OCI-LY7 (cell line): ENCODE measurements around the gene TMEM33. TPM values are rescaled to one million over a fixed set of nuclear protein-coding genes. Genes with fewer than 3 reads are reported as not detected.

Experiments
- BruUV-seq: library from RNA; stranded (reverse); fragments of 400-500 nt; replicated peaks from 2 replicates; lab custom pipeline; 2021; lab: Mats Ljungman, UMichigan
- CTCF ChIA-PET: fragments of 300-600 bp; sonication (Branson Sonifier 250); formaldehyde crosslinking; loops from one replicate; lab custom pipeline; 2022; ENCODE audit warnings: antibody characterized with exemption; ENCODE audit not compliant: unreplicated experiment; lab: Charles Lee
- POLR2A ChIA-PET: fragments of 300-600 bp; sonication (Branson Sonifier 250); formaldehyde crosslinking; loops from one replicate; lab custom pipeline; 2022; ENCODE audit warnings: antibody characterized with exemption; lab: Charles Lee
- DNase-seq: peaks from one replicate; pipeline ENCODE4 v3.0.0-alpha.2; 2015; ENCODE audit warnings: low spot score
- H2AFZ ChIP-seq: fragments of 200-600 bp; sonication (generic), shearing (Covaris generic); 2 replicates; pipeline ENCODE4 v1.6.1; 2014; ENCODE audit warnings: mild to moderate bottlenecking, antibody characterized with exemption, low read length, moderate library complexity
- H3K27ac ChIP-seq: fragments of 200-600 bp; sonication (generic); 2 replicates; pipeline ENCODE4 v1.5.1; 2014; ENCODE audit warnings: mixed run types, low read depth, mild to moderate bottlenecking, moderate library complexity, low read length, inconsistent platforms; ENCODE audit not compliant: poor library complexity, severe bottlenecking
- H3K36me3 ChIP-seq: fragments of 200-600 bp; sonication (generic); 2 replicates; pipeline ENCODE4 v1.6.1; 2014; ENCODE audit warnings: mild to moderate bottlenecking, antibody characterized with exemption, low read length, moderate library complexity, mixed read lengths; ENCODE audit not compliant: insufficient read depth
- H3K4me1 ChIP-seq: fragments of 200-600 bp; sonication (generic); 2 replicates; pipeline ENCODE4 v1.5.1; 2014; ENCODE audit warnings: mild to moderate bottlenecking, low read length; ENCODE audit not compliant: insufficient read depth, poor library complexity, severe bottlenecking
- H3K4me2 ChIP-seq: fragments of 200-600 bp; sonication (generic); 2 replicates; pipeline ENCODE4 v1.6.1; 2014; ENCODE audit warnings: mild to moderate bottlenecking, low read length
- H3K4me3 ChIP-seq: fragments of 200-600 bp; sonication (generic); 2 replicates; pipeline ENCODE4 v1.5.1; 2014; ENCODE audit warnings: mild to moderate bottlenecking, low read depth, low read length; ENCODE audit not compliant: poor library complexity, severe bottlenecking
- H3K79me2 ChIP-seq: fragments of 200-600 bp; sonication (generic); 2 replicates; pipeline ENCODE4 v1.6.1; 2016; ENCODE audit warnings: low read depth, mild to moderate bottlenecking, low read length, moderate library complexity, mixed read lengths; ENCODE audit not compliant: insufficient read depth
- H3K9me2 ChIP-seq: fragments of 200-600 bp; sonication (generic); 2 replicates; pipeline ENCODE4 v1.6.1; 2016; ENCODE audit warnings: mild to moderate bottlenecking, low read length, mixed read lengths; ENCODE audit not compliant: insufficient read depth
- H3K9me3 ChIP-seq: fragments of 200-600 bp; sonication (generic); 2 replicates; pipeline ENCODE4 v1.6.1; 2014; ENCODE audit warnings: mild to moderate bottlenecking, mixed run types, low read length, mixed read lengths
- H4K20me1 ChIP-seq: fragments of 200-600 bp; sonication (generic); 2 replicates; pipeline ENCODE4 v1.6.1; 2014; ENCODE audit warnings: mild to moderate bottlenecking, antibody characterized with exemption, low read length, moderate library complexity, mixed read lengths; ENCODE audit not compliant: insufficient read depth
- EZH2phosphoT487 ChIP-seq: fragments of 200-600 bp; sonication (generic); IDR thresholded peaks from 2 replicates; pipeline ENCODE4 v1.6.1; 2018; ENCODE audit warnings: low read depth, borderline replicate concordance, mild to moderate bottlenecking, mixed run types, antibody characterized with exemption, low read length, moderate library complexity, mixed read lengths
- intact Hi-C: fragments of 100-400 bp; cut with micrococcal nuclease; formaldehyde crosslinking; loops from one replicate; pipeline ENCODE4 v1.10.0; 2022; ENCODE audit not compliant: unreplicated experiment
- small RNA-seq: library from RNA; depleted of rRNA; stranded (forward); fragments of <200 nt; gene quantifications from one replicate; pipeline ENCODE3, GENCODE V24; 2014
- total RNA-seq, 2 experiments: library from RNA; depleted of rRNA in 1 of 2; stranded (reverse); fragments of >200 nt in 1 of 2; shearing (Covaris generic) in 1 of 2; gene quantifications; 2 replicates each; pipeline ENCODE4 v1.2.3, GENCODE V29; 2014 to 2022
- TF ChIP-seq, protein P1 (sequence below): fragments of 200-600 bp; sonication (generic); conservative IDR thresholded peaks from 2 replicates; pipeline ENCODE4 v1.5.1; 2014; ENCODE audit warnings: mild to moderate bottlenecking, antibody characterized with exemption, low read length, moderate library complexity, mixed read lengths

Gene TMEM33
- total RNA-seq, 2 experiments from 2014 or later = 25.7 to 46.6 TPM

DNA sequence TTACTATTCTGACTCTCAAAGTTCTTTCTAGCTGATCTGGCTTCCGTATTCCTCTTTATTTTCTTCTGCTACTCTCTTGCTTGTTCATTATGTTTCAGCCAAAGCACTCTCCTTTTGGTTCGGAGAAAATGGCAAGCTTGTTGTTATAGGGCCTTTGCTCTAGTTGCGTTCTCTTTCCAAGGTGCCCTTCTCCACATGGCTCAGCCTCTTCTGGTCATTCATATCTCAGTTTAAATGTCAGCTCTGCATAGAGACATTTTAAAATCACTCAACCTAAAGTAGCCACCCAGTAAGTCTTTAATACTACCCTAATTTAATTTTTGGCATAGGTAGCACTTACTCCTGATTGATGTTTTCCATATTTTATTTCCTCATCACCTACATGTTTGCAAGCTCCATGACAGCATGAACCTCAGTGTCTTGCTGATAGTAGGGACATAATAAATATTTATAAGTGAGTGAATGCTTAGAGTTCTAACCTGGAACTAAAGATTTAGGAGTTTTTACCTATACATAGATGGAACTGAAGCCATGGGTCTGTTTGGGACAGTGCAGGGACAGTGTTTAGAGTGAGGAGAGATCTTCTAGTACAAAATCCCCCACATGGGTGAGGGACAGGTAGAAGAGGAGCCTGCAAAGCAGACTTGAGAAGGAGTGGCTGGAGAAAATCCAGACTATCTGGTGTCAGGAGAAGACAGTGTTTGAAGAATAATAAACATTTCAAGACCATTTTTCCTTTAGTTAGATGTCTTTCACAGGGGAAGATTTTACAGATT, 73.0 kb downstream of the TMEM33 start:
- no peaks in the 10 kb centered on the region for H3K9me3 ChIP-seq

More for the DNA sequence above, 73.0 kb downstream of the TMEM33 start:
- no peak for TF ChIP-seq EZH2phosphoT487
- TF ChIP-seq, protein P1, sequence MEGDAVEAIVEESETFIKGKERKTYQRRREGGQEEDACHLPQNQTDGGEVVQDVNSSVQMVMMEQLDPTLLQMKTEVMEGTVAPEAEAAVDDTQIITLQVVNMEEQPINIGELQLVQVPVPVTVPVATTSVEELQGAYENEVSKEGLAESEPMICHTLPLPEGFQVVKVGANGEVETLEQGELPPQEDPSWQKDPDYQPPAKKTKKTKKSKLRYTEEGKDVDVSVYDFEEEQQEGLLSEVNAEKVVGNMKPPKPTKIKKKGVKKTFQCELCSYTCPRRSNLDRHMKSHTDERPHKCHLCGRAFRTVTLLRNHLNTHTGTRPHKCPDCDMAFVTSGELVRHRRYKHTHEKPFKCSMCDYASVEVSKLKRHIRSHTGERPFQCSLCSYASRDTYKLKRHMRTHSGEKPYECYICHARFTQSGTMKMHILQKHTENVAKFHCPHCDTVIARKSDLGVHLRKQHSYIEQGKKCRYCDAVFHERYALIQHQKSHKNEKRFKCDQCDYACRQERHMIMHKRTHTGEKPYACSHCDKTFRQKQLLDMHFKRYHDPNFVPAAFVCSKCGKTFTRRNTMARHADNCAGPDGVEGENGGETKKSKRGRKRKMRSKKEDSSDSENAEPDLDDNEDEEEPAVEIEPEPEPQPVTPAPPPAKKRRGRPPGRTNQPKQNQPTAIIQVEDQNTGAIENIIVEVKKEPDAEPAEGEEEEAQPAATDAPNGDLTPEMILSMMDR = no peak
- DNase-seq = no peak
- no peak overlapping the region for H2AFZ ChIP-seq
- no peak overlapping the region for H3K4me3 ChIP-seq
- H4K20me1 ChIP-seq = no peaks in the 10 kb centered on the region
- BruUV-seq = no TSS peak
- intact Hi-C loops = no loop called here
- no peak overlapping the region for H3K27ac ChIP-seq
- H3K4me1 ChIP-seq = no peaks in the 10 kb centered on the region
- POLR2A ChIA-PET = no interaction called here
- H3K4me2 ChIP-seq = no peak overlapping the region
- CTCF ChIA-PET = no interaction called here
- peaks cover 33% of the 10 kb centered on the region for H3K36me3 ChIP-seq
- no peaks in the 10 kb centered on the region for H3K79me2 ChIP-seq
- H3K9me2 ChIP-seq = no peaks in the 10 kb centered on the region

Small RNA genes lying within 50 kb of the gene (small RNA-seq; reads per million reads assigned to genes)
- not detected for gene AC108210.2

Other genes starting within 250 kb of the TMEM33 start
- not detected in 2 replicates for gene PHOX2B, start 186.7 kb upstream of the TMEM33 start, total RNA-seq (2014; rRNA removed; shearing (Covaris generic))
- not detected in 2 replicates for gene PHOX2B, start 186.7 kb upstream of the TMEM33 start, total RNA-seq (2022)
- 0.09 TPM in 1 of 2 replicates, not detected in the other for gene DCAF4L1, start 46.3 kb downstream of the TMEM33 start, total RNA-seq (2014; rRNA removed; shearing (Covaris generic))
- 0.07 and 0.30 TPM in 2 replicates for gene DCAF4L1, start 46.3 kb downstream of the TMEM33 start, total RNA-seq (2022)
- 33.8 and 60.2 TPM in 2 replicates for gene SLC30A9, start 55.1 kb downstream of the TMEM33 start, total RNA-seq (2014; rRNA removed; shearing (Covaris generic))
- gene SLC30A9, start 55.1 kb downstream of the TMEM33 start, total RNA-seq (2022) = 40.8 and 42.5 TPM in 2 replicates
- 18.9 and 21.3 TPM in 2 replicates for gene BEND4, start 217.2 kb downstream of the TMEM33 start, total RNA-seq (2014; rRNA removed; shearing (Covaris generic))
- gene BEND4, start 217.2 kb downstream of the TMEM33 start, total RNA-seq (2022) = 32.6 and 33.4 TPM in 2 replicates